ENCODE measurements around the gene TPP2. TPM values are rescaled to one million over a fixed set of nuclear protein-coding genes. Genes with fewer than 3 reads are reported as not detected.

Gene TPP2
- total RNA-seq, 1 experiment from 2014 or later = 31.6 TPM

DNA sequence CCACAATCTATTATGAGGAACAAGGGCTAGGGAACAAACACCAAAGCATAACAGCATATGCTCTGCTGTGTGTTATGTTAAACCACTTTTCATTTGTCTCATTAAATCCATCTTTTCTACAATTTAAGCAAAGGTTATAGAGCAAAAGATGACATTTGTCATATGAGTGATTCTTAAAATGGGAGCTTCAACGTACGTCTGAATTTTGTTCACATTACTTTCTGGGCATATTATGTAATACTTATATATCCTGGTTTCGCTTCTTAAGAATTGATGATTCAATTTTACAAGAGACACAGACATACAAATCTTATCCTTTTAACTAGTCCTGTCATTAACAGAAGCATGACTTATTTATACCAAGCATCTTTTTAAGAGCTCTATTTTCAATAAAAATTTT lies 3.3 kb upstream of the TPP2 start:
- no peaks in the 10 kb centered on the region for H3K27me3 ChIP-seq (ENCODE audit: control insufficient read depth, insufficient read depth, low read length)
- H3K9me3 ChIP-seq (ENCODE audit: control insufficient read depth, insufficient read depth, low read depth, low read length) = no peaks in the 10 kb centered on the region
- no TSS peak for BruUV-seq (replicated peaks)
- TF ChIP-seq, protein P1, sequence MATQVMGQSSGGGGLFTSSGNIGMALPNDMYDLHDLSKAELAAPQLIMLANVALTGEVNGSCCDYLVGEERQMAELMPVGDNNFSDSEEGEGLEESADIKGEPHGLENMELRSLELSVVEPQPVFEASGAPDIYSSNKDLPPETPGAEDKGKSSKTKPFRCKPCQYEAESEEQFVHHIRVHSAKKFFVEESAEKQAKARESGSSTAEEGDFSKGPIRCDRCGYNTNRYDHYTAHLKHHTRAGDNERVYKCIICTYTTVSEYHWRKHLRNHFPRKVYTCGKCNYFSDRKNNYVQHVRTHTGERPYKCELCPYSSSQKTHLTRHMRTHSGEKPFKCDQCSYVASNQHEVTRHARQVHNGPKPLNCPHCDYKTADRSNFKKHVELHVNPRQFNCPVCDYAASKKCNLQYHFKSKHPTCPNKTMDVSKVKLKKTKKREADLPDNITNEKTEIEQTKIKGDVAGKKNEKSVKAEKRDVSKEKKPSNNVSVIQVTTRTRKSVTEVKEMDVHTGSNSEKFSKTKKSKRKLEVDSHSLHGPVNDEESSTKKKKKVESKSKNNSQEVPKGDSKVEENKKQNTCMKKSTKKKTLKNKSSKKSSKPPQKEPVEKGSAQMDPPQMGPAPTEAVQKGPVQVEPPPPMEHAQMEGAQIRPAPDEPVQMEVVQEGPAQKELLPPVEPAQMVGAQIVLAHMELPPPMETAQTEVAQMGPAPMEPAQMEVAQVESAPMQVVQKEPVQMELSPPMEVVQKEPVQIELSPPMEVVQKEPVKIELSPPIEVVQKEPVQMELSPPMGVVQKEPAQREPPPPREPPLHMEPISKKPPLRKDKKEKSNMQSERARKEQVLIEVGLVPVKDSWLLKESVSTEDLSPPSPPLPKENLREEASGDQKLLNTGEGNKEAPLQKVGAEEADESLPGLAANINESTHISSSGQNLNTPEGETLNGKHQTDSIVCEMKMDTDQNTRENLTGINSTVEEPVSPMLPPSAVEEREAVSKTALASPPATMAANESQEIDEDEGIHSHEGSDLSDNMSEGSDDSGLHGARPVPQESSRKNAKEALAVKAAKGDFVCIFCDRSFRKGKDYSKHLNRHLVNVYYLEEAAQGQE (IDR thresholded peaks at IDR 0.05; ENCODE audit: insufficient read depth in 1 of 2, low read depth in 2 of 2, low read length in 1 of 2) = no peak
- no peak for TF ChIP-seq SIN3A (IDR thresholded peaks at IDR 0.05; ENCODE audit: borderline replicate concordance, insufficient read depth, low read depth, low read length)
- TF ChIP-seq TCF7L2 (IDR thresholded peaks at IDR 0.05; ENCODE audit: low read depth, low read length) = no peak
- ATAC-seq (no peak), DNase-seq (ENCODE audit: low read depth, low spot score) (no peak)
- no peak overlapping the region for H3K27ac ChIP-seq (ENCODE audit: low read length)
- intact Hi-C loops (cut with micrococcal nuclease; ENCODE audit: unreplicated experiment) = no loop called here
- H3K4me3 ChIP-seq (ENCODE audit: low read depth in 2 of 2, low read length in 2 of 2) = no peak overlapping the region
- ChIA-PET CTCF (no interaction called here), POLR2A (no interaction called here)
- peaks cover 3% of the 10 kb centered on the region; the same call in 1 of the 2 replicates for H3K4me1 ChIP-seq (ENCODE audit: control insufficient read depth, insufficient read depth, low read length)
- in situ Hi-C loops (cut with HindIII; ENCODE audit: low pct_unique_long_range_greater_than_20kb, low sequenced_read_pairs) = no loop called here
- H3K36me3 ChIP-seq (ENCODE audit: control insufficient read depth, insufficient read depth, low read length) = peaks cover 9% of the 10 kb centered on the region; the same call in 1 of the 2 replicates

- Histone ChIP-seq H3K27me3 (ENCODE audit: control insufficient read depth, insufficient read depth, low read length) (no peaks in the 10 kb centered on the region), H3K9me3 (ENCODE audit: control insufficient read depth, insufficient read depth, low read depth, low read length) (no peaks in the 10 kb centered on the region), H3K4me3 (ENCODE audit: low read depth in 2 of 2, low read length in 2 of 2) (peak overlapping the region; percentile 87 to 89), H3K27ac (ENCODE audit: low read length) (peak overlapping the region; percentile 94), H3K4me1 (ENCODE audit: control insufficient read depth, insufficient read depth, low read length) (peaks cover 3% of the 10 kb centered on the region; the same call in 1 of the 2 replicates), H3K36me3 (ENCODE audit: control insufficient read depth, insufficient read depth, low read length) (peaks cover 9% of the 10 kb centered on the region; the same call in 1 of the 2 replicates)
- BruUV-seq (replicated peaks) = no TSS peak
- intact Hi-C loops (cut with micrococcal nuclease; ENCODE audit: unreplicated experiment) (no loop called here), in situ Hi-C loops (cut with HindIII; ENCODE audit: low pct_unique_long_range_greater_than_20kb, low sequenced_read_pairs) (no loop called here)
- ChIA-PET POLR2A (interaction anchor here (0.6 kb wide), 1 partner anchor 103 kb away, joined by 3 read pairs; no protein-coding TSS in a partner anchor), CTCF (no interaction called here)
- peak; percentile 23 for ATAC-seq
- DNase-seq (ENCODE audit: low read depth, low spot score) = no peak
- TF ChIP-seq, protein P2, sequence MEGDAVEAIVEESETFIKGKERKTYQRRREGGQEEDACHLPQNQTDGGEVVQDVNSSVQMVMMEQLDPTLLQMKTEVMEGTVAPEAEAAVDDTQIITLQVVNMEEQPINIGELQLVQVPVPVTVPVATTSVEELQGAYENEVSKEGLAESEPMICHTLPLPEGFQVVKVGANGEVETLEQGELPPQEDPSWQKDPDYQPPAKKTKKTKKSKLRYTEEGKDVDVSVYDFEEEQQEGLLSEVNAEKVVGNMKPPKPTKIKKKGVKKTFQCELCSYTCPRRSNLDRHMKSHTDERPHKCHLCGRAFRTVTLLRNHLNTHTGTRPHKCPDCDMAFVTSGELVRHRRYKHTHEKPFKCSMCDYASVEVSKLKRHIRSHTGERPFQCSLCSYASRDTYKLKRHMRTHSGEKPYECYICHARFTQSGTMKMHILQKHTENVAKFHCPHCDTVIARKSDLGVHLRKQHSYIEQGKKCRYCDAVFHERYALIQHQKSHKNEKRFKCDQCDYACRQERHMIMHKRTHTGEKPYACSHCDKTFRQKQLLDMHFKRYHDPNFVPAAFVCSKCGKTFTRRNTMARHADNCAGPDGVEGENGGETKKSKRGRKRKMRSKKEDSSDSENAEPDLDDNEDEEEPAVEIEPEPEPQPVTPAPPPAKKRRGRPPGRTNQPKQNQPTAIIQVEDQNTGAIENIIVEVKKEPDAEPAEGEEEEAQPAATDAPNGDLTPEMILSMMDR (IDR thresholded peaks at IDR 0.05) = no peak
- no peak for TF ChIP-seq TCF7L2 (IDR thresholded peaks at IDR 0.05; ENCODE audit: low read depth, low read length)
These were observed 509 bp downstream of the TPP2 start for GRCh38 chr13:102597029-102597961.

- TF ChIP-seq POLR2AphosphoS5 (IDR thresholded peaks at IDR 0.05; ENCODE audit: low read depth, low read length) (no peak), TCF7L2 (IDR thresholded peaks at IDR 0.05; ENCODE audit: low read depth, low read length) (no peak), SIN3A (IDR thresholded peaks at IDR 0.05; ENCODE audit: borderline replicate concordance, insufficient read depth, low read depth, low read length) (no peak)
- TF ChIP-seq, protein P2 (IDR thresholded peaks at IDR 0.05) = no peak
- TF ChIP-seq, protein P1 (IDR thresholded peaks at IDR 0.05; ENCODE audit: insufficient read depth in 1 of 2, low read depth in 2 of 2, low read length in 1 of 2) = no peak
- Histone ChIP-seq H3K27ac (ENCODE audit: low read length) (peak overlapping the region; percentile 85), H3K9me3 (ENCODE audit: control insufficient read depth, insufficient read depth, low read depth, low read length) (no peaks in the 10 kb centered on the region), H3K4me1 (ENCODE audit: control insufficient read depth, insufficient read depth, low read length) (peaks cover 3% of the 10 kb centered on the region; the same call in 1 of the 2 replicates), H3K27me3 (ENCODE audit: control insufficient read depth, insufficient read depth, low read length) (no peaks in the 10 kb centered on the region), H3K4me3 (ENCODE audit: low read depth in 2 of 2, low read length in 2 of 2) (peak overlapping the region; percentile 87 to 89), H3K36me3 (ENCODE audit: control insufficient read depth, insufficient read depth, low read length) (peaks cover 9% of the 10 kb centered on the region; the same call in 1 of the 2 replicates)
- BruUV-seq (replicated peaks) = TSS peak; percentile 84
- POLR2A ChIA-PET = no interaction called here
- CTCF ChIA-PET = no interaction called here
- ATAC-seq = no peak
- intact Hi-C loops (cut with micrococcal nuclease; ENCODE audit: unreplicated experiment) = no loop called here
- DNase-seq (ENCODE audit: low read depth, low spot score) = no peak
- in situ Hi-C loops (cut with HindIII; ENCODE audit: low pct_unique_long_range_greater_than_20kb, low sequenced_read_pairs) = no loop called here
These were observed 1.3 kb downstream of the TPP2 start for GRCh38 chr13:102598061-102598460.

All from Panc1 (cell line).